Measurements from ENCODE around the gene RIT1. TPM values are rescaled to one million over a fixed set of nuclear protein-coding genes. Genes with fewer than 3 reads are reported as not detected.

RIT1 gene
- polyA plus RNA-seq, 1 donor from 2014 or later, result 83.5 TPM

DNA sequence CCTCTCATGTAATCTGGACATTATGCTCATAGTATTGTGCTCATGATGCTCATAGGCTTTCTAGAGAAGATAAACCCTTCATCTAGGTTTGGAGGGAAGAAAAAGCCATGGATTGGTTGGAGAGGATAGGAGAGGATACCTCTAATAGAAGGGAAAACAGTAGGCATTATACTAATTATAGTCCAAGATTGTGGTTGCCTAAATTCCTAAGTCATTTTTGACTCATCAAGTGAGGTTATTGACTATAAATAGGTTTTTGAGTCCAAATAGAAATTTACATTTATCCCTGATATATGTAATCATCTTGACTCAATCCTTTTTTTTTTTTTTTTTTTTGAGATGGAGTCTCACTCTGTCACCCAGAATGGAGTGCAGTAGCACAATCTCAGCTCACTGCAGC lies 46.8 kb downstream of the RIT1 start:
- H3K36me3 ChIP-seq (ENCODE audit: insufficient read depth, low read length), result peaks cover 8% of the 10 kb centered on the region
- H3K9me2 ChIP-seq (ENCODE audit: insufficient read depth, low read length), result no peaks in the 10 kb centered on the region
- TF ChIP-seq RAD21 (conservative IDR thresholded peaks at IDR 0.05) (no peak), CTCF (IDR thresholded peaks at IDR 0.05; ENCODE audit: poor library complexity, severe bottlenecking) (no peak), SMC3 (conservative IDR thresholded peaks at IDR 0.05; ENCODE audit: poor library complexity) (no peak), EZH2 (IDR thresholded peaks at IDR 0.05; ENCODE audit: borderline replicate concordance, insufficient read depth, low read length, poor library complexity, severe bottlenecking) (no peak), EP300 (conservative IDR thresholded peaks at IDR 0.05; ENCODE audit: poor library complexity, severe bottlenecking) (no peak), TAF1 (IDR thresholded peaks at IDR 0.05; ENCODE audit: low read depth) (no peak), POLR2AphosphoS5 (IDR thresholded peaks at IDR 0.05) (no peak), REST (IDR thresholded peaks at IDR 0.05; ENCODE audit: borderline replicate concordance) (no peak), MXI1 (conservative IDR thresholded peaks at IDR 0.05; ENCODE audit: poor library complexity, severe bottlenecking) (no peak)
- peaks cover 11% of the 10 kb centered on the region for H4K20me1 ChIP-seq (ENCODE audit: insufficient read depth)
- no peak overlapping the region for H3K9ac ChIP-seq (ENCODE audit: low read length)
- no peak overlapping the region for H3K4me3 ChIP-seq (ENCODE audit: low read length)
- H3K27me3 ChIP-seq (ENCODE audit: insufficient read depth, low read depth, low read length), result no peaks in the 10 kb centered on the region
- peaks cover 8% of the 10 kb centered on the region for H3F3A ChIP-seq (ENCODE audit: insufficient read depth, low read length, poor library complexity, severe bottlenecking)
- H2AFZ ChIP-seq (ENCODE audit: low read depth, low read length), result no peak overlapping the region
- H3K4me2 ChIP-seq (ENCODE audit: low read length), result no peak overlapping the region
- peaks cover 95% of the 10 kb centered on the region for H3K79me2 ChIP-seq (replicated peaks; ENCODE audit: insufficient read depth, low read length)
- H3K9me3 ChIP-seq (ENCODE audit: low read length), result no peaks in the 10 kb centered on the region
- no peak overlapping the region for H3K27ac ChIP-seq (ENCODE audit: low read length)

DNA sequence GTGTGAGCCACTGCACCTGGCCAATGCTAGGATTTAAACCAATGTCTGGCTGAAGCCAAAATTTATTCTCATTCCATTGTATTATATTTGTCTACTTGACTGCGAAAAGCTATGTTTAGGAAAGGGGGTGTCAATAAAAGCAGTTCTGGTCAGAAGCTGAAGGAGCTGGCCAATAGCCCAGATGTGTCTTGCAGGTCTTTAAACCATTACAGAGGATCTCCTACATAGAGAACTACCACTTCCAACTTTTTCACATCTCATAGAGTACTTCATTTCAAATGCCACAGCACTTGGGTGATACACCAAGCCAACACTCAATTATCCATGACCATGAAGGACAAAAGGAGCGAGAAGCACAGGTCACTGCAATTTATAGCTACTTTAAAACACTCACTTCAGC lies 49.3 kb downstream of the RIT1 start:
- no peaks in the 10 kb centered on the region for H3K9me2 ChIP-seq (ENCODE audit: insufficient read depth, low read length)
- H3K36me3 ChIP-seq (ENCODE audit: insufficient read depth, low read length), result no peaks in the 10 kb centered on the region
- H3K9me3 ChIP-seq (ENCODE audit: low read length), result no peaks in the 10 kb centered on the region
- H3K4me3 ChIP-seq (ENCODE audit: low read length), result peak overlapping the region; percentile 78
- H2AFZ ChIP-seq (ENCODE audit: low read depth, low read length), result no peak overlapping the region
- H3K4me2 ChIP-seq (ENCODE audit: low read length), result peak overlapping the region; percentile 100
- H3F3A ChIP-seq (ENCODE audit: insufficient read depth, low read length, poor library complexity, severe bottlenecking), result peaks cover 8% of the 10 kb centered on the region
- H3K79me2 ChIP-seq (replicated peaks; ENCODE audit: insufficient read depth, low read length), result peaks cover 82% of the 10 kb centered on the region
- H4K20me1 ChIP-seq (ENCODE audit: insufficient read depth), result no peaks in the 10 kb centered on the region
- H3K27ac ChIP-seq (ENCODE audit: low read length), result peak overlapping the region; percentile 99
- H3K9ac ChIP-seq (ENCODE audit: low read length), result peak overlapping the region; percentile 100
- TF ChIP-seq CTCF (IDR thresholded peaks at IDR 0.05; ENCODE audit: poor library complexity, severe bottlenecking) (no peak), REST (IDR thresholded peaks at IDR 0.05; ENCODE audit: borderline replicate concordance) (no peak), EP300 (conservative IDR thresholded peaks at IDR 0.05; ENCODE audit: poor library complexity, severe bottlenecking) (no peak), RAD21 (conservative IDR thresholded peaks at IDR 0.05) (no peak), POLR2AphosphoS5 (IDR thresholded peaks at IDR 0.05) (no peak), TAF1 (IDR thresholded peaks at IDR 0.05; ENCODE audit: low read depth) (no peak), MXI1 (conservative IDR thresholded peaks at IDR 0.05; ENCODE audit: poor library complexity, severe bottlenecking) (no peak), EZH2 (IDR thresholded peaks at IDR 0.05; ENCODE audit: borderline replicate concordance, insufficient read depth, low read length, poor library complexity, severe bottlenecking) (no peak), SMC3 (conservative IDR thresholded peaks at IDR 0.05; ENCODE audit: poor library complexity) (no peak)
- no peaks in the 10 kb centered on the region for H3K27me3 ChIP-seq (ENCODE audit: insufficient read depth, low read depth, low read length)

Measured in neural cell (in vitro differentiated cells).